ENCODE data around the gene KIAA0586. TPM values are rescaled to one million over a fixed set of nuclear protein-coding genes. Genes with fewer than 3 reads are reported as not detected.

KIAA0586 gene
- total and polyA plus RNA-seq, 9 of the 15 experiments (the other 6 are each of a cell fraction or from before 2014, with no cell fraction given), result 11.2 to 30.9 (median 22.6) TPM

- TF ChIP-seq E2F1 (CRISPR knock-in tag; IDR thresholded peaks at IDR 0.05), result no peak
- TF ChIP-seq ARID3A (IDR thresholded peaks at IDR 0.05; ENCODE audit: borderline replicate concordance, low read depth, low read length), result no peak
- TF ChIP-seq ZNF12 (CRISPR knock-in tag; IDR thresholded peaks at IDR 0.05), result no peak
- TF ChIP-seq KHSRP (IDR thresholded peaks at IDR 0.05), result no peak
- TF ChIP-seq GTF2F1 (IDR thresholded peaks at IDR 0.05; ENCODE audit: low read depth, low read length), result no peak
- TF ChIP-seq, protein P1, sequence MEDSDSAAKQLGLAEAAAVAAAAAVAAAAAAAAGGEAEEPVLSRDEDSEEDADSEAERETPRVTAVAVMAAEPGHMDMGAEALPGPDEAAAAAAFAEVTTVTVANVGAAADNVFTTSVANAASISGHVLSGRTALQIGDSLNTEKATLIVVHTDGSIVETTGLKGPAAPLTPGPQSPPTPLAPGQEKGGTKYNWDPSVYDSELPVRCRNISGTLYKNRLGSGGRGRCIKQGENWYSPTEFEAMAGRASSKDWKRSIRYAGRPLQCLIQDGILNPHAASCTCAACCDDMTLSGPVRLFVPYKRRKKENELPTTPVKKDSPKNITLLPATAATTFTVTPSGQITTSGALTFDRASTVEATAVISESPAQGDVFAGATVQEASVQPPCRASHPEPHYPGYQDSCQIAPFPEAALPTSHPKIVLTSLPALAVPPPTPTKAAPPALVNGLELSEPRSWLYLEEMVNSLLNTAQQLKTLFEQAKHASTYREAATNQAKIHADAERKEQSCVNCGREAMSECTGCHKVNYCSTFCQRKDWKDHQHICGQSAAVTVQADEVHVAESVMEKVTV (CRISPR knock-in tag; IDR thresholded peaks at IDR 0.05), result no peak
- no peak for TF ChIP-seq NR2F6 (CRISPR knock-in tag; IDR thresholded peaks at IDR 0.05)
Measured at GRCh38 chr14:58465421-58465820, 37.9 kb downstream of the KIAA0586 start (continued).

- Histone ChIP-seq H3K9ac (ENCODE audit: insufficient read depth in 1 of 2, low read depth in 2 of 2, low read length in 2 of 2) (no peak overlapping the region), H3K4me2 (ENCODE audit: insufficient read depth, low read length) (no peak overlapping the region), H4K20me1 (replicated peaks; ENCODE audit: control insufficient read depth, insufficient read depth, low read length) (no peaks in the 10 kb centered on the region), H3K79me2 (ENCODE audit: control insufficient read depth, insufficient read depth, low read length) (no peaks in the 10 kb centered on the region), H3K9me3 (replicated peaks; ENCODE audit: control insufficient read depth, insufficient read depth, low read depth, low read length) (no peaks in the 10 kb centered on the region), H3K9me1 (ENCODE audit: control insufficient read depth, insufficient read depth, low read length) (no peaks in the 10 kb centered on the region), H3K4me3 (no peak overlapping the region), H3K27ac (ENCODE audit: extremely low read depth, low read depth, low read length) (no peak overlapping the region), H3K36me3 (ENCODE audit: control insufficient read depth, insufficient read depth, low read length) (peaks cover 48% of the 10 kb centered on the region; the same call in 2 of the 3 replicates), H3K27me3 (ENCODE audit: control insufficient read depth in 2 of 2, insufficient read depth in 2 of 2, low read length in 2 of 2) (no peaks in the 10 kb centered on the region), H3K4me1 (replicated peaks in 1 of 2; ENCODE audit: control insufficient read depth in 2 of 2, insufficient read depth in 2 of 2, low read length in 2 of 2) (no peaks in the 10 kb centered on the region), H2AFZ (ENCODE audit: low read depth, low read length) (no peak overlapping the region)
- no peak for DNase-seq (ENCODE audit: extremely low read depth in 1 of 4, low spot score in 3 of 4)
- ATAC-seq, result no peak
- intact Hi-C loops (cut with micrococcal nuclease) (no loop called here), in situ Hi-C loops (cut with MboI) (no loop called here)
- TF ChIP-seq ZNF280A (IDR thresholded peaks at IDR 0.05; ENCODE audit: low read depth, partially characterized antibody) (no peak), TAF7 (tag; IDR thresholded peaks at IDR 0.05) (no peak), ZNF121 (CRISPR knock-in tag; conservative IDR thresholded peaks at IDR 0.05) (peak; percentile 38), PHF21A (IDR thresholded peaks at IDR 0.05; ENCODE audit: borderline replicate concordance, low read depth) (no peak)
- no TSS peak for BruUV-seq (replicated peaks)
- CTCF ChIA-PET (ENCODE audit: low intra/inter-chr PET ratio), result no interaction called here
- FAIRE-seq, result no peak
- POLR2A ChIA-PET, result no interaction called here
- WGBS (ENCODE audit: insufficient coverage, low coverage, missing lambda C conversion rate), result 100% methylated on average over 1 of the region's 1 CpG
Measured at GRCh38 chr14:58466459-58466858, 38.9 kb downstream of the KIAA0586 start.
